ENCODE results near the gene TMEM37.

The TMEM37 gene

GRCh38 chr2:119419065-119419464 is 12.6 kb upstream of the TMEM37 start:
- Histone ChIP-seq H3K9ac (ENCODE audit: insufficient read length, low read depth) (no peak overlapping the region), H3K27me3 (ENCODE audit: insufficient read depth, insufficient read length) (no peaks in the 10 kb centered on the region)

GRCh38 chr2:119419803-119420508 is 11.7 kb upstream of the TMEM37 start:
- no peak overlapping the region for H3K9ac ChIP-seq (ENCODE audit: insufficient read length, low read depth)
- TF ChIP-seq ZNF274 (IDR thresholded peaks at IDR 0.05; ENCODE audit: low read depth, low read length): no peak
- TF ChIP-seq SUZ12 (IDR thresholded peaks at IDR 0.05; ENCODE audit: extremely low read depth, insufficient read depth, insufficient read length): no peak
- H3K27me3 ChIP-seq (ENCODE audit: insufficient read depth, insufficient read length): no peaks in the 10 kb centered on the region
- DNase-seq (ENCODE audit: low read depth, low spot score): no peak
- H3K9me3 ChIP-seq (ENCODE audit: insufficient read depth, low read length): peaks cover 27% of the 10 kb centered on the region
- no peaks in the 10 kb centered on the region for H3K36me3 ChIP-seq (ENCODE audit: insufficient read depth, insufficient read length, low read length)
- H3K4me1 ChIP-seq (ENCODE audit: insufficient read depth, insufficient read length): no peaks in the 10 kb centered on the region
- no peak overlapping the region for H3K4me3 ChIP-seq (ENCODE audit: insufficient read length, low read depth)

More at GRCh38 chr2:119419065-119419464, 12.6 kb upstream of the TMEM37 start:
- no peaks in the 10 kb centered on the region for H3K36me3 ChIP-seq (ENCODE audit: insufficient read depth, insufficient read length, low read length)
- H3K4me3 ChIP-seq (ENCODE audit: insufficient read length, low read depth): no peak overlapping the region
- no peak for TF ChIP-seq SUZ12 (IDR thresholded peaks at IDR 0.05; ENCODE audit: extremely low read depth, insufficient read depth, insufficient read length)
- TF ChIP-seq ZNF274 (IDR thresholded peaks at IDR 0.05; ENCODE audit: low read depth, low read length): no peak
- TF ChIP-seq YY1 (IDR thresholded peaks at IDR 0.05; ENCODE audit: insufficient read depth, insufficient read length): no peak
- no peak for DNase-seq (ENCODE audit: low read depth, low spot score)
- no peaks in the 10 kb centered on the region for H3K4me1 ChIP-seq (ENCODE audit: insufficient read depth, insufficient read length)
- peaks cover 36% of the 10 kb centered on the region for H3K9me3 ChIP-seq (ENCODE audit: insufficient read depth, low read length)

DNA sequence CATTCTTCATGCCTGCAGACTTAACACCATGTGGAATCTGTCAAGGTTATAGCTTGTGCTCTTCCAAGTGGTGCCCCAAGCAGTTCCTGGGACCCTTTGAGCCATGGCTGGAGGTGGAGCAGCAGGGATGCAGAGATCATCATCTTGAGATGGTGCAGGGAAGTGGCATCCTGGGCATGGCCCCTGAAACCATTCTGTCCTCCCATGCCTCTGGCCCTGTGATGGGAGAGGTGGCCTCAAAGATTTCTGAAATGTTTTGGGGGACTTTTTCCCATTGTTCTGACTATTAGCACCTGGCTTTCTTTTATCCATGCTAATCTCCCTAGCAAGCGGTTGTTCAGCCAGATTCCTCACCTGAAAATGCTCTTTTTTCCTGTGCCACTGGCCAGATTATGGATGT is 10.3 kb upstream of the TMEM37 start:
- no peak overlapping the region for H3K9ac ChIP-seq (ENCODE audit: insufficient read length, low read depth)

DNA sequence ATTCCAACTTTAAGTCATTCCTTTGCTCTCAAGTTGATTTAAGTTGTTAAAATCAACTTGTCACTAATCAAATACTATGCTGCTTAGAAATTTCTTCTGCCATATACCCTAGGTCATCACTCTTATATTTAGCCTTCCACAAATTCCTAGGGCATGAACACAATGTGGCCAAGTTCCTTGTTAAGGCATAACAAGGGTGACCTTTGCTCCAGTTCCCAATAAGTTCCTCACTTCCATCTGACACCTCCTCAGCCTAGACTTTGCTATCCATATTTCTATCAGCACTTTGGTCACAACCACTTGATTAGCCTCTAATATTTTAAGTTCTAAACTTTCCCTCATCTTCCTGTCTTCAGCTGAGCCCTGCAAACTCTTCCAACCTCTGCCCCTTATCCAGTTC is 9.9 kb upstream of the TMEM37 start:
- no peak for DNase-seq (ENCODE audit: low read depth, low spot score)
- H3K9me3 ChIP-seq (ENCODE audit: insufficient read depth, low read length): peaks cover 24% of the 10 kb centered on the region

More for the DNA sequence above, 10.3 kb upstream of the TMEM37 start:
- TF ChIP-seq YY1 (IDR thresholded peaks at IDR 0.05; ENCODE audit: insufficient read depth, insufficient read length) (no peak), SUZ12 (IDR thresholded peaks at IDR 0.05; ENCODE audit: extremely low read depth, insufficient read depth, insufficient read length) (no peak), ZNF274 (IDR thresholded peaks at IDR 0.05; ENCODE audit: low read depth, low read length) (no peak)
- no peak for DNase-seq (ENCODE audit: low read depth, low spot score)
- no peaks in the 10 kb centered on the region for H3K27me3 ChIP-seq (ENCODE audit: insufficient read depth, insufficient read length)
- no peaks in the 10 kb centered on the region for H3K4me1 ChIP-seq (ENCODE audit: insufficient read depth, insufficient read length)
- no peaks in the 10 kb centered on the region for H3K36me3 ChIP-seq (ENCODE audit: insufficient read depth, insufficient read length, low read length)
- no peak overlapping the region for H3K4me3 ChIP-seq (ENCODE audit: insufficient read length, low read depth)
- peaks cover 24% of the 10 kb centered on the region for H3K9me3 ChIP-seq (ENCODE audit: insufficient read depth, low read length)

GRCh38 chr2:119422360-119423107 is 9.1 kb upstream of the TMEM37 start:
- Histone ChIP-seq H3K9ac (ENCODE audit: insufficient read length, low read depth) (no peak overlapping the region), H3K36me3 (ENCODE audit: insufficient read depth, insufficient read length, low read length) (no peaks in the 10 kb centered on the region), H3K9me3 (ENCODE audit: insufficient read depth, low read length) (peaks cover 24% of the 10 kb centered on the region), H3K27me3 (ENCODE audit: insufficient read depth, insufficient read length) (no peaks in the 10 kb centered on the region), H3K4me3 (ENCODE audit: insufficient read length, low read depth) (no peak overlapping the region), H3K4me1 (ENCODE audit: insufficient read depth, insufficient read length) (peaks cover 6% of the 10 kb centered on the region)
- DNase-seq (ENCODE audit: low read depth, low spot score): no peak
- no peak for TF ChIP-seq SUZ12 (IDR thresholded peaks at IDR 0.05; ENCODE audit: extremely low read depth, insufficient read depth, insufficient read length)
- TF ChIP-seq YY1 (IDR thresholded peaks at IDR 0.05; ENCODE audit: insufficient read depth, insufficient read length): no peak
- no peak for TF ChIP-seq ZNF274 (IDR thresholded peaks at IDR 0.05; ENCODE audit: low read depth, low read length)

More for the DNA sequence above, 9.9 kb upstream of the TMEM37 start:
- TF ChIP-seq SUZ12 (IDR thresholded peaks at IDR 0.05; ENCODE audit: extremely low read depth, insufficient read depth, insufficient read length) (no peak), YY1 (IDR thresholded peaks at IDR 0.05; ENCODE audit: insufficient read depth, insufficient read length) (no peak), ZNF274 (IDR thresholded peaks at IDR 0.05; ENCODE audit: low read depth, low read length) (no peak)
- Histone ChIP-seq H3K27me3 (ENCODE audit: insufficient read depth, insufficient read length) (no peaks in the 10 kb centered on the region), H3K4me1 (ENCODE audit: insufficient read depth, insufficient read length) (peaks cover 1% of the 10 kb centered on the region), H3K36me3 (ENCODE audit: insufficient read depth, insufficient read length, low read length) (no peaks in the 10 kb centered on the region), H3K4me3 (ENCODE audit: insufficient read length, low read depth) (no peak overlapping the region), H3K9ac (ENCODE audit: insufficient read length, low read depth) (no peak overlapping the region)

DNA sequence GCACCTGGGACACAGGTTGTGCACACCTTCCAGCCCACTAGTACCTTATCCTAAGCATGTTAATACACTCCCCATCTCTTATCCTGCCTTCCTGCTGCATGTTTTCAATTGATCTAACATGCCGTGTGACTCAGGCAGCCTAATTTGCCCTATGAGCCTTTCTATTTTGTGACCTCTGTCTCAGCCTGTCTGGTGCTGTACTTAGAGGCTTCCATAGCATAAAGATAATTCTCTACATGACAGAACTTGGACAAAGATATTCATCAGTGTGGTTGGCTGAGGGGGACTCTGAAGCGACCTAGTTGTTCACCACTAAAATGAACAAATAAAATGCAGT is 8.6 kb upstream of the TMEM37 start:
- no peak for DNase-seq (ENCODE audit: low read depth, low spot score)
- Histone ChIP-seq H3K4me1 (ENCODE audit: insufficient read depth, insufficient read length) (peaks cover 6% of the 10 kb centered on the region), H3K27me3 (ENCODE audit: insufficient read depth, insufficient read length) (peaks cover 3% of the 10 kb centered on the region), H3K9ac (ENCODE audit: insufficient read length, low read depth) (no peak overlapping the region), H3K4me3 (ENCODE audit: insufficient read length, low read depth) (no peak overlapping the region), H3K36me3 (ENCODE audit: insufficient read depth, insufficient read length, low read length) (no peaks in the 10 kb centered on the region), H3K9me3 (ENCODE audit: insufficient read depth, low read length) (peaks cover 24% of the 10 kb centered on the region)
- TF ChIP-seq YY1 (IDR thresholded peaks at IDR 0.05; ENCODE audit: insufficient read depth, insufficient read length): no peak
- TF ChIP-seq SUZ12 (IDR thresholded peaks at IDR 0.05; ENCODE audit: extremely low read depth, insufficient read depth, insufficient read length): no peak
- TF ChIP-seq ZNF274 (IDR thresholded peaks at IDR 0.05; ENCODE audit: low read depth, low read length): no peak

DNA sequence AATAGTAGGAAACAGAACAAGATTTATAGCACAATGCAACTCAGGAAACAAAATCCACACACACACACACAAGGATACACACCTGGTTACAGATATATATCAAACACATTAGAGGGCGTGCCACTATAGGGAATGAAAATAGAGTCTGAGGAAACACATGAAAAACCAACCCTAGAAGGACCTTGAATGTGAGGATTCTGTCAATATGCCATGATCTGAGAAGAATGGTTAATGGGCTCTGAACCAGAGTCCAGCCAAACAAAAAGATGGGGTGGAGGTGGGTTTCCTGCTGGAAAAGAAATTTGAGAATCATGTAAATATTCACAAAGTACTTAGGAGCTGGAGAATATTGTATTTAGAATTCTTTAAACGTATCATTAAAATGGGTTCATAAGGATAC is 7.8 kb upstream of the TMEM37 start:
- Histone ChIP-seq H3K27me3 (ENCODE audit: insufficient read depth, insufficient read length) (peaks cover 4% of the 10 kb centered on the region), H3K36me3 (ENCODE audit: insufficient read depth, insufficient read length, low read length) (no peaks in the 10 kb centered on the region), H3K4me1 (ENCODE audit: insufficient read depth, insufficient read length) (peaks cover 6% of the 10 kb centered on the region), H3K4me3 (ENCODE audit: insufficient read length, low read depth) (no peak overlapping the region), H3K9ac (ENCODE audit: insufficient read length, low read depth) (no peak overlapping the region), H3K9me3 (ENCODE audit: insufficient read depth, low read length) (peaks cover 24% of the 10 kb centered on the region)
- no peak for DNase-seq (ENCODE audit: low read depth, low spot score)
- TF ChIP-seq ZNF274 (IDR thresholded peaks at IDR 0.05; ENCODE audit: low read depth, low read length) (no peak), YY1 (IDR thresholded peaks at IDR 0.05; ENCODE audit: insufficient read depth, insufficient read length) (no peak), SUZ12 (IDR thresholded peaks at IDR 0.05; ENCODE audit: extremely low read depth, insufficient read depth, insufficient read length) (no peak)
